DMS53 (cell line): Measurements from ENCODE around the gene SPRR1A.

Source experiments
- DNase-seq: peaks from one replicate; lab custom pipeline; 2025; lab: John Stamatoyannopoulos, UW

Gene SPRR1A

GRCh38 chr1:153030895-153031294, 47.0 kb downstream of the SPRR1A start, which contains the start of gene SPRR1B:
TSS of gene SPRR1B (plus strand) at chr1:153031203. CDS start at chr1:153032346, 1,143 bp downstream.
- DNase-seq, result no peak

GRCh38 chr1:153032073-153032472, 48.2 kb downstream of the SPRR1A start:
- DNase-seq, result no peak

GRCh38 chr1:153032677-153033308, 48.9 kb downstream of the SPRR1A start:
- peak; percentile 45 for DNase-seq

- no peak for DNase-seq
Observed at GRCh38 chr1:153035211-153035610, 51.3 kb downstream of the SPRR1A start.
